ENCODE results near the gene S100Z. TPM values are rescaled to one million over a fixed set of nuclear protein-coding genes. Genes with fewer than 3 reads are reported as not detected.

The S100Z gene
- total and polyA plus RNA-seq, 9 of the 15 experiments (the other 6 are each of a cell fraction or from before 2014, with no cell fraction given) = 0.15 to 0.42 (median 0.20) TPM; not detected in 6

DNA sequence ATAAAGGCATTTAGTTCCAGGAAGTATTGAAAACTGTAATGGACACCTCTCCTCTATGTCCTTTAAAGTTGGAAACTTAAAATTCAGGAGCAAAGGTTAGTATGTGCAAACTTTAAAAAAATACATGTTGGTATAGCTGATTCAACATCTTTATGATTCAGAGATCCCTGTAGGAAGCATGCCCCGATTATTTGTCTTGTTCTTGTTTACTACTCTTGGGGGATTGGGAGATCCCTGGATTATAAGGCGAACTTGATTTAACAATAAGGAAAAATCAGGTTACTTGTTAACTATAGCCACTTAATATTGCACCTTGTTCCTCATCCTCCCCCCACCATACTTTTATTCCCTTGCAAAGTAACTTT lies 29.3 kb upstream of the S100Z start (continued):
- TF ChIP-seq, protein P1, sequence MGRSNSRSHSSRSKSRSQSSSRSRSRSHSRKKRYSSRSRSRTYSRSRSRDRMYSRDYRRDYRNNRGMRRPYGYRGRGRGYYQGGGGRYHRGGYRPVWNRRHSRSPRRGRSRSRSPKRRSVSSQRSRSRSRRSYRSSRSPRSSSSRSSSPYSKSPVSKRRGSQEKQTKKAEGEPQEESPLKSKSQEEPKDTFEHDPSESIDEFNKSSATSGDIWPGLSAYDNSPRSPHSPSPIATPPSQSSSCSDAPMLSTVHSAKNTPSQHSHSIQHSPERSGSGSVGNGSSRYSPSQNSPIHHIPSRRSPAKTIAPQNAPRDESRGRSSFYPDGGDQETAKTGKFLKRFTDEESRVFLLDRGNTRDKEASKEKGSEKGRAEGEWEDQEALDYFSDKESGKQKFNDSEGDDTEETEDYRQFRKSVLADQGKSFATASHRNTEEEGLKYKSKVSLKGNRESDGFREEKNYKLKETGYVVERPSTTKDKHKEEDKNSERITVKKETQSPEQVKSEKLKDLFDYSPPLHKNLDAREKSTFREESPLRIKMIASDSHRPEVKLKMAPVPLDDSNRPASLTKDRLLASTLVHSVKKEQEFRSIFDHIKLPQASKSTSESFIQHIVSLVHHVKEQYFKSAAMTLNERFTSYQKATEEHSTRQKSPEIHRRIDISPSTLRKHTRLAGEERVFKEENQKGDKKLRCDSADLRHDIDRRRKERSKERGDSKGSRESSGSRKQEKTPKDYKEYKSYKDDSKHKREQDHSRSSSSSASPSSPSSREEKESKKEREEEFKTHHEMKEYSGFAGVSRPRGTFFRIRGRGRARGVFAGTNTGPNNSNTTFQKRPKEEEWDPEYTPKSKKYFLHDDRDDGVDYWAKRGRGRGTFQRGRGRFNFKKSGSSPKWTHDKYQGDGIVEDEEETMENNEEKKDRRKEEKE (IDR thresholded peaks at IDR 0.05; ENCODE audit: borderline replicate concordance in 1 of 2, control insufficient read depth in 1 of 2, low read depth in 2 of 2, low read length in 1 of 2) = no peak

DNA sequence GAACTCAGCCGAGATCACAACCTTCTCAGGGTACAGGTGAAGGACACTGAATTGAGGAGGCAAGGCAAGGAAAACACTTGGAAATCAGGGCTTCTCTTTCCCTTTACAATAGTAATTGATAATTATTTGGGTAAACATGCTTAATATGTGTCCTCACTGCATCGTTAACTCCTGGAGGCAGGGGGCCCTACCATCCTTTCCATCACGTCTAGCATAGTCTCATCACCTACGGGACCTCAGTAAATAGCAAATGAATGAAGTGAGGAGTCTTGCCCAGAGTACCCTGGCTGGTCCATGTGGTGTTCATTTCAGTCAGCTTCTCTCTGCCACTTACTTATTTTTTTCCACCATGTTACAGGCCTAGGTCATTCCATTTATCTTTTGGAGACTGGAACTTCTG lies 28.7 kb upstream of the S100Z start:
- Histone ChIP-seq H2AFZ (ENCODE audit: low read depth, low read length) (no peak overlapping the region), H3K79me2 (ENCODE audit: control insufficient read depth, insufficient read depth, low read length) (no peaks in the 10 kb centered on the region), H3K27ac (ENCODE audit: extremely low read depth, low read depth, low read length) (no peak overlapping the region), H3K9ac (ENCODE audit: insufficient read depth in 1 of 2, low read depth in 2 of 2, low read length in 2 of 2) (no peak overlapping the region), H3K4me2 (ENCODE audit: insufficient read depth, low read length) (no peak overlapping the region), H3K9me1 (ENCODE audit: control insufficient read depth, insufficient read depth, low read length) (no peaks in the 10 kb centered on the region), H3K9me3 (replicated peaks; ENCODE audit: control insufficient read depth, insufficient read depth, low read depth, low read length) (no peaks in the 10 kb centered on the region), H3K27me3 (ENCODE audit: control insufficient read depth in 2 of 2, insufficient read depth in 2 of 2, low read length in 2 of 2) (peaks cover 14 to 41% of the 10 kb centered on the region in 2 experiments; a peak in 4 of 5 replicates), H3K4me3 (no peak overlapping the region), H4K20me1 (replicated peaks; ENCODE audit: control insufficient read depth, insufficient read depth, low read length) (0 out of 2 replicates have a peak, but pooled peaks cover 4% of the 10 kb centered on the region), H3K4me1 (replicated peaks in 1 of 2; ENCODE audit: control insufficient read depth in 2 of 2, insufficient read depth in 2 of 2, low read length in 2 of 2) (peaks cover 0 to 15% of the 10 kb centered on the region in 2 experiments; a peak in 3 of 5 replicates), H3K36me3 (ENCODE audit: control insufficient read depth, insufficient read depth, low read length) (no peaks in the 10 kb centered on the region)
- FAIRE-seq = no peak
- POLR2A ChIA-PET = interaction anchor here (0.7 to 1.1 kb wide), 2 partner anchors 14 to 184 kb away, joined by 3 read pairs; no protein-coding TSS in a partner anchor
- no TSS peak for BruUV-seq (replicated peaks)
- TF ChIP-seq ZEB2 (IDR thresholded peaks at IDR 0.05) (no peak), KLF1 (tag; IDR thresholded peaks at IDR 0.05) (no peak), BHLHE40 (IDR thresholded peaks at IDR 0.05; ENCODE audit: low read length) (no peak), POLR2AphosphoS5 (IDR thresholded peaks at IDR 0.05; ENCODE audit: control insufficient read depth, insufficient read depth, low read depth, low read length) (no peak), TRIM24 (IDR thresholded peaks at IDR 0.05) (no peak)
- TF ChIP-seq, protein P2, sequence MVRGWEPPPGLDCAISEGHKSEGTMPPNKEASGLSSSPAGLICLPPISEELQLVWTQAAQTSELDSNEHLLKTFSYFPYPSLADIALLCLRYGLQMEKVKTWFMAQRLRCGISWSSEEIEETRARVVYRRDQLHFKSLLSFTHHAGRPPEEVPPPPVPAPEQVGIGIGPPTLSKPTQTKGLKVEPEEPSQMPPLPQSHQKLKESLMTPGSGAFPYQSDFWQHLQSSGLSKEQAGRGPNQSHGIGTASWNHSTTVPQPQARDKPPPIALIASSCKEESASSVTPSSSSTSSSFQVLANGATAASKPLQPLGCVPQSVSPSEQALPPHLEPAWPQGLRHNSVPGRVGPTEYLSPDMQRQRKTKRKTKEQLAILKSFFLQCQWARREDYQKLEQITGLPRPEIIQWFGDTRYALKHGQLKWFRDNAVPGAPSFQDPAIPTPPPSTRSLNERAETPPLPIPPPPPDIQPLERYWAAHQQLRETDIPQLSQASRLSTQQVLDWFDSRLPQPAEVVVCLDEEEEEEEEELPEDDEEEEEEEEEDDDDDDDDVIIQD (CRISPR knock-in tag; IDR thresholded peaks at IDR 0.05) = no peak
- no peak; the same call in 2 of the 3 replicates for ATAC-seq
- in situ Hi-C loops (cut with MboI) = no loop called here
- intact Hi-C loops (cut with micrococcal nuclease) = no loop called here
- DNase-seq (ENCODE audit: extremely low read depth in 1 of 4, low spot score in 3 of 4) = no peak
- WGBS (ENCODE audit: insufficient coverage, low coverage, missing lambda C conversion rate) = 5% methylated on average over 4 of the region's 4 CpGs
- CTCF ChIA-PET (ENCODE audit: low intra/inter-chr PET ratio) = no interaction called here
